Rectal smooth muscle tissue (tissue), 1 donor: Measurements from ENCODE around the gene MTM1.
A peak's percentile ranks its signal among the peaks of the same experiment; 100 is the strongest.

Source experiments
- H3K27ac ChIP-seq: one replicate; pipeline ENCODE4 v1.7.0; 2013; ENCODE audit warnings: low read depth, low read length, inconsistent platforms
- H3K27me3 ChIP-seq: one replicate; pipeline ENCODE4 v1.7.0; 2013; ENCODE audit warnings: low read length; ENCODE audit not compliant: control insufficient read depth, insufficient read depth
- H3K36me3 ChIP-seq: one replicate; pipeline ENCODE4 v1.7.0; 2013; ENCODE audit warnings: low read length; ENCODE audit not compliant: control insufficient read depth, insufficient read depth
- H3K4me1 ChIP-seq: one replicate; pipeline ENCODE4 v1.7.0; 2013; ENCODE audit warnings: low read length; ENCODE audit not compliant: control insufficient read depth, insufficient read depth
- H3K4me3 ChIP-seq: one replicate; pipeline ENCODE4 v1.7.0; 2013; ENCODE audit warnings: low read length
- H3K9ac ChIP-seq: one replicate; pipeline ENCODE4 v1.7.0; 2013; ENCODE audit warnings: low read length

MTM1 gene

GRCh38 chrX:150649096-150649870 is 80.9 kb downstream of the MTM1 start:
- H3K27me3 ChIP-seq: no peaks in the 10 kb centered on the region
- H3K4me3 ChIP-seq: no peak overlapping the region
- H3K27ac ChIP-seq: peak overlapping the region; percentile 14

GRCh38 chrX:150651906-150652305 is 83.5 kb downstream of the MTM1 start:
- H3K4me1 ChIP-seq: no peaks in the 10 kb centered on the region
- peaks cover 3% of the 10 kb centered on the region for H3K36me3 ChIP-seq
- no peak overlapping the region for H3K9ac ChIP-seq
- H3K4me3 ChIP-seq: no peak overlapping the region
- no peaks in the 10 kb centered on the region for H3K27me3 ChIP-seq
- H3K27ac ChIP-seq: no peak overlapping the region

More at GRCh38 chrX:150649096-150649870, 80.9 kb downstream of the MTM1 start:
- Histone ChIP-seq H3K36me3 (peaks cover 3% of the 10 kb centered on the region), H3K9ac (no peak overlapping the region), H3K4me1 (no peaks in the 10 kb centered on the region)

- H3K27me3 ChIP-seq: no peaks in the 10 kb centered on the region
- H3K27ac ChIP-seq: no peak overlapping the region
- no peak overlapping the region for H3K9ac ChIP-seq
- no peaks in the 10 kb centered on the region for H3K4me1 ChIP-seq
- peaks cover 4% of the 10 kb centered on the region for H3K36me3 ChIP-seq
- no peak overlapping the region for H3K4me3 ChIP-seq
Measured at GRCh38 chrX:150655788-150656187, 87.4 kb downstream of the MTM1 start.

- H3K27ac ChIP-seq: no peak overlapping the region
- H3K36me3 ChIP-seq: peaks cover 4% of the 10 kb centered on the region
- no peaks in the 10 kb centered on the region for H3K27me3 ChIP-seq
- no peak overlapping the region for H3K9ac ChIP-seq
- no peak overlapping the region for H3K4me3 ChIP-seq
- no peaks in the 10 kb centered on the region for H3K4me1 ChIP-seq
Measured at GRCh38 chrX:150663073-150663472, 94.7 kb downstream of the MTM1 start.

GRCh38 chrX:150664290-150664689 is 95.9 kb downstream of the MTM1 start:
- H3K4me3 ChIP-seq: no peak overlapping the region
- H3K4me1 ChIP-seq: no peaks in the 10 kb centered on the region
- H3K27ac ChIP-seq: no peak overlapping the region
- no peak overlapping the region for H3K9ac ChIP-seq
- H3K36me3 ChIP-seq: peaks cover 4% of the 10 kb centered on the region
- H3K27me3 ChIP-seq: no peaks in the 10 kb centered on the region

- no peak overlapping the region for H3K9ac ChIP-seq
- H3K4me3 ChIP-seq: no peak overlapping the region
- peaks cover 2% of the 10 kb centered on the region for H3K36me3 ChIP-seq
- no peaks in the 10 kb centered on the region for H3K27me3 ChIP-seq
- no peak overlapping the region for H3K27ac ChIP-seq
- no peaks in the 10 kb centered on the region for H3K4me1 ChIP-seq
Measured at GRCh38 chrX:150676221-150676620, 107.8 kb downstream of the MTM1 start.

- Histone ChIP-seq H3K4me3 (no peak overlapping the region), H3K36me3 (no peaks in the 10 kb centered on the region), H3K27me3 (no peaks in the 10 kb centered on the region), H3K27ac (no peak overlapping the region), H3K9ac (no peak overlapping the region), H3K4me1 (no peaks in the 10 kb centered on the region)
Measured at GRCh38 chrX:150680974-150681373, 112.6 kb downstream of the MTM1 start.

GRCh38 chrX:150683112-150683511 is 114.7 kb downstream of the MTM1 start:
- no peaks in the 10 kb centered on the region for H3K27me3 ChIP-seq
- H3K4me1 ChIP-seq: no peaks in the 10 kb centered on the region
- no peak overlapping the region for H3K9ac ChIP-seq
- no peak overlapping the region for H3K27ac ChIP-seq
- no peaks in the 10 kb centered on the region for H3K36me3 ChIP-seq
- no peak overlapping the region for H3K4me3 ChIP-seq

- Histone ChIP-seq H3K9ac (no peak overlapping the region), H3K27ac (no peak overlapping the region), H3K27me3 (no peaks in the 10 kb centered on the region)
Measured at GRCh38 chrX:150683536-150684146, 115.2 kb downstream of the MTM1 start.

GRCh38 chrX:150688911-150689451 is 120.6 kb downstream of the MTM1 start:
- H3K27ac ChIP-seq: no peak overlapping the region
- no peak overlapping the region for H3K4me3 ChIP-seq
- no peaks in the 10 kb centered on the region for H3K27me3 ChIP-seq
- no peaks in the 10 kb centered on the region for H3K4me1 ChIP-seq
- no peaks in the 10 kb centered on the region for H3K36me3 ChIP-seq
- H3K9ac ChIP-seq: no peak overlapping the region

More at GRCh38 chrX:150683536-150684146, 115.2 kb downstream of the MTM1 start:
- Histone ChIP-seq H3K4me1 (no peaks in the 10 kb centered on the region), H3K4me3 (no peak overlapping the region), H3K36me3 (no peaks in the 10 kb centered on the region)

GRCh38 chrX:150690126-150690525 is 121.7 kb downstream of the MTM1 start:
- Histone ChIP-seq H3K4me3 (no peak overlapping the region), H3K27ac (no peak overlapping the region), H3K9ac (no peak overlapping the region), H3K36me3 (no peaks in the 10 kb centered on the region), H3K4me1 (no peaks in the 10 kb centered on the region), H3K27me3 (no peaks in the 10 kb centered on the region)

- no peak overlapping the region for H3K27ac ChIP-seq
- H3K4me3 ChIP-seq: no peak overlapping the region
Measured at GRCh38 chrX:150692296-150692695, 123.9 kb downstream of the MTM1 start.

More at GRCh38 chrX:150692296-150692695, 123.9 kb downstream of the MTM1 start:
- no peaks in the 10 kb centered on the region for H3K4me1 ChIP-seq
- no peak overlapping the region for H3K9ac ChIP-seq
- H3K36me3 ChIP-seq: no peaks in the 10 kb centered on the region
- no peaks in the 10 kb centered on the region for H3K27me3 ChIP-seq
